ENCODE results near the gene ALDOB.

The ALDOB gene

GRCh38 chr9:101435601-101436079 lies at the start of gene ALDOB:
TSS of gene ALDOB (minus strand) at chr9:101435774. CDS start at chr9:101430887, 4,887 bp downstream.
- no peak within 1 kb of the TSS for H3K4me3 ChIP-seq (ENCODE audit: low read depth, low read length)
- DNase-seq (ENCODE audit: low read depth), result no peak

GRCh38 chr9:101484046-101484445 lies 48.5 kb upstream of the ALDOB start:
- DNase-seq (ENCODE audit: low read depth), result no peak
- H3K4me3 ChIP-seq (ENCODE audit: low read depth, low read length), result no peak overlapping the region

GRCh38 chr9:101481261-101481660 lies 45.7 kb upstream of the ALDOB start:
- no peak overlapping the region for H3K4me3 ChIP-seq (ENCODE audit: low read depth, low read length)

GRCh38 chr9:101480386-101480785 lies 44.8 kb upstream of the ALDOB start:
- H3K4me3 ChIP-seq (ENCODE audit: low read depth, low read length), result no peak overlapping the region
- DNase-seq (ENCODE audit: low read depth), result no peak

More at GRCh38 chr9:101481261-101481660, 45.7 kb upstream of the ALDOB start:
- no peak for DNase-seq (ENCODE audit: low read depth)

GRCh38 chr9:101479338-101480030 lies 43.9 kb upstream of the ALDOB start:
- DNase-seq (ENCODE audit: low read depth), result no peak
- no peak overlapping the region for H3K4me3 ChIP-seq (ENCODE audit: low read depth, low read length)

GRCh38 chr9:101478906-101479305 lies 43.3 kb upstream of the ALDOB start:
- H3K4me3 ChIP-seq (ENCODE audit: low read depth, low read length), result no peak overlapping the region
- no peak for DNase-seq (ENCODE audit: low read depth)

GRCh38 chr9:101478444-101478843 lies 42.9 kb upstream of the ALDOB start:
- H3K4me3 ChIP-seq (ENCODE audit: low read depth, low read length), result no peak overlapping the region
- no peak for DNase-seq (ENCODE audit: low read depth)

GRCh38 chr9:101477736-101478135 lies 42.2 kb upstream of the ALDOB start:
- no peak for DNase-seq (ENCODE audit: low read depth)
- no peak overlapping the region for H3K4me3 ChIP-seq (ENCODE audit: low read depth, low read length)

- DNase-seq (ENCODE audit: low read depth), result no peak
Measured at GRCh38 chr9:101477214-101477613, 41.6 kb upstream of the ALDOB start.

GRCh38 chr9:101476576-101477208 lies 41.1 kb upstream of the ALDOB start:
- no peak overlapping the region for H3K4me3 ChIP-seq (ENCODE audit: low read depth, low read length)
- DNase-seq (ENCODE audit: low read depth), result no peak

More at GRCh38 chr9:101477214-101477613, 41.6 kb upstream of the ALDOB start:
- H3K4me3 ChIP-seq (ENCODE audit: low read depth, low read length), result no peak overlapping the region

- DNase-seq (ENCODE audit: low read depth), result no peak
- H3K4me3 ChIP-seq (ENCODE audit: low read depth, low read length), result no peak overlapping the region
Measured at GRCh38 chr9:101472891-101473290, 37.3 kb upstream of the ALDOB start.

GRCh38 chr9:101470929-101471328 lies 35.4 kb upstream of the ALDOB start:
- H3K4me3 ChIP-seq (ENCODE audit: low read depth, low read length), result no peak overlapping the region
- DNase-seq (ENCODE audit: low read depth), result no peak

GRCh38 chr9:101470021-101470420 lies 34.4 kb upstream of the ALDOB start:
- DNase-seq (ENCODE audit: low read depth), result no peak
- no peak overlapping the region for H3K4me3 ChIP-seq (ENCODE audit: low read depth, low read length)

GRCh38 chr9:101469026-101469425 lies 33.5 kb upstream of the ALDOB start:
- H3K4me3 ChIP-seq (ENCODE audit: low read depth, low read length), result no peak overlapping the region
- DNase-seq (ENCODE audit: low read depth), result no peak

GRCh38 chr9:101468116-101468515 lies 32.5 kb upstream of the ALDOB start:
- DNase-seq (ENCODE audit: low read depth), result no peak
- H3K4me3 ChIP-seq (ENCODE audit: low read depth, low read length), result no peak overlapping the region

- no peak for DNase-seq (ENCODE audit: low read depth)
- H3K4me3 ChIP-seq (ENCODE audit: low read depth, low read length), result no peak overlapping the region
Measured at GRCh38 chr9:101467690-101468089, 32.1 kb upstream of the ALDOB start.

- DNase-seq (ENCODE audit: low read depth), result no peak
- H3K4me3 ChIP-seq (ENCODE audit: low read depth, low read length), result no peak overlapping the region
Measured at GRCh38 chr9:101466863-101467262, 31.3 kb upstream of the ALDOB start.

GRCh38 chr9:101465326-101465915 lies 29.8 kb upstream of the ALDOB start:
- DNase-seq (ENCODE audit: low read depth), result peak; percentile 59

GRCh38 chr9:101463397-101463796 lies 27.8 kb upstream of the ALDOB start:
- DNase-seq (ENCODE audit: low read depth), result no peak
- H3K4me3 ChIP-seq (ENCODE audit: low read depth, low read length), result no peak overlapping the region

More at GRCh38 chr9:101465326-101465915, 29.8 kb upstream of the ALDOB start:
- no peak overlapping the region for H3K4me3 ChIP-seq (ENCODE audit: low read depth, low read length)

GRCh38 chr9:101462558-101462957 lies 27.0 kb upstream of the ALDOB start:
- no peak overlapping the region for H3K4me3 ChIP-seq (ENCODE audit: low read depth, low read length)
- DNase-seq (ENCODE audit: low read depth), result no peak

GRCh38 chr9:101460965-101461364 lies 25.4 kb upstream of the ALDOB start:
- H3K4me3 ChIP-seq (ENCODE audit: low read depth, low read length), result no peak overlapping the region
- DNase-seq (ENCODE audit: low read depth), result no peak
